ENCODE measurements around the gene TEKT5. TPM values are rescaled to one million over a fixed set of nuclear protein-coding genes. Genes with fewer than 3 reads are reported as not detected.
A peak's percentile ranks its signal among the peaks of the same experiment; 100 is the strongest.

Gene TEKT5
- total and polyA plus RNA-seq, 9 of the 15 experiments (the other 6 are each of a cell fraction or from before 2014, with no cell fraction given) = 0.10 to 0.19 TPM; not detected in 7

GRCh38 chr16:10743610-10744369 lies 49.1 kb upstream of the TEKT5 start, which contains the start of gene NUBP1 (continued):
- TF ChIP-seq CBFA2T2 (conservative IDR thresholded peaks at IDR 0.05) (no peak), PTRF (tag; IDR thresholded peaks at IDR 0.05) (no peak), NFRKB (IDR thresholded peaks at IDR 0.05; ENCODE audit: low read depth) (peak; percentile 75; the same call in 1 of the 2 replicates), TAF1 (IDR thresholded peaks at IDR 0.05; ENCODE audit: control insufficient read depth, extremely low read depth, insufficient read depth, low read length, severe bottlenecking) (peak; percentile 76), FIP1L1 (IDR thresholded peaks at IDR 0.05; ENCODE audit: low read depth, low read length, poor library complexity, severe bottlenecking) (no peak), HOXB6 (CRISPR knock-in tag; IDR thresholded peaks at IDR 0.05; ENCODE audit: borderline replicate concordance) (no peak), PML (IDR thresholded peaks at IDR 0.05; ENCODE audit: low read length) (peak; percentile 66; the same call in 1 of the 2 replicates), TEAD1 (CRISPR knock-in tag; IDR thresholded peaks at IDR 0.05) (peak; percentile 67 to 87; a peak in 2 of 4 replicates), GATAD2A (IDR thresholded peaks at IDR 0.05) (no peak), GATAD2B (IDR thresholded peaks at IDR 0.05; ENCODE audit: borderline replicate concordance) (no peak), ZNF384 (IDR thresholded peaks at IDR 0.05; ENCODE audit: low read depth, low read length) (no peak), RUNX1 (IDR thresholded peaks at IDR 0.05; ENCODE audit: low read depth) (no peak), HIVEP1 (CRISPR knock-in tag; IDR thresholded peaks at IDR 0.05) (no peak), TBL1XR1 (IDR thresholded peaks at IDR 0.05; ENCODE audit: low read length in 2 of 2) (no peak), MAZ (CRISPR knock-in tag; conservative IDR thresholded peaks at IDR 0.05 in 1 of 2, IDR thresholded peaks at IDR 0.05 in 1 of 2) (peak; percentile 88 to 96), NR2C1 (IDR thresholded peaks at IDR 0.05) (no peak), NR2C1 (tag; IDR thresholded peaks at IDR 0.05) (peak; percentile 67), SNIP1 (IDR thresholded peaks at IDR 0.05; ENCODE audit: low read depth) (no peak), SRSF9 (IDR thresholded peaks at IDR 0.05; ENCODE audit: borderline replicate concordance, low read depth, low read length) (no peak), ZBTB11 (CRISPR knock-in tag; IDR thresholded peaks at IDR 0.05) (peak; percentile 51 to 93 (median 75); a peak in 5 of 6 replicates)
- TF ChIP-seq, protein P1, sequence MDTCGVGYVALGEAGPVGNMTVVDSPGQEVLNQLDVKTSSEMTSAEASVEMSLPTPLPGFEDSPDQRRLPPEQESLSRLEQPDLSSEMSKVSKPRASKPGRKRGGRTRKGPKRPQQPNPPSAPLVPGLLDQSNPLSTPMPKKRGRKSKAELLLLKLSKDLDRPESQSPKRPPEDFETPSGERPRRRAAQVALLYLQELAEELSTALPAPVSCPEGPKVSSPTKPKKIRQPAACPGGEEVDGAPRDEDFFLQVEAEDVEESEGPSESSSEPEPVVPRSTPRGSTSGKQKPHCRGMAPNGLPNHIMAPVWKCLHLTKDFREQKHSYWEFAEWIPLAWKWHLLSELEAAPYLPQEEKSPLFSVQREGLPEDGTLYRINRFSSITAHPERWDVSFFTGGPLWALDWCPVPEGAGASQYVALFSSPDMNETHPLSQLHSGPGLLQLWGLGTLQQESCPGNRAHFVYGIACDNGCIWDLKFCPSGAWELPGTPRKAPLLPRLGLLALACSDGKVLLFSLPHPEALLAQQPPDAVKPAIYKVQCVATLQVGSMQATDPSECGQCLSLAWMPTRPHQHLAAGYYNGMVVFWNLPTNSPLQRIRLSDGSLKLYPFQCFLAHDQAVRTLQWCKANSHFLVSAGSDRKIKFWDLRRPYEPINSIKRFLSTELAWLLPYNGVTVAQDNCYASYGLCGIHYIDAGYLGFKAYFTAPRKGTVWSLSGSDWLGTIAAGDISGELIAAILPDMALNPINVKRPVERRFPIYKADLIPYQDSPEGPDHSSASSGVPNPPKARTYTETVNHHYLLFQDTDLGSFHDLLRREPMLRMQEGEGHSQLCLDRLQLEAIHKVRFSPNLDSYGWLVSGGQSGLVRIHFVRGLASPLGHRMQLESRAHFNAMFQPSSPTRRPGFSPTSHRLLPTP (IDR thresholded peaks at IDR 0.05; ENCODE audit: borderline replicate concordance, extremely low read depth, insufficient read length) = no peak
